Heart left ventricle (tissue), 13 donors: ENCODE measurements around the gene DAPK2.

Experiments used
- POLR2A ChIP-seq, 2 donors: fragments of 450-650 bp; IDR thresholded peaks; one replicate each; pipeline ENCODE4 v1.6.1; 2017; ENCODE audit warnings: antibody characterized with exemption in 2 of 2, mild to moderate bottlenecking in 2 of 2, moderate library complexity in 2 of 2
- TF ChIP-seq, protein P1 (sequence below), 12 donors: fragments of 200-600 bp; sonication (generic) in 4 of 12; IDR thresholded peaks; one replicate each; pipeline versions ENCODE4 v1.5.0 to v1.8.0; 2018 to 2022; ENCODE audit warnings: antibody characterized with exemption in 12 of 12, mild to moderate bottlenecking in 5 of 12
- donor health status: ischemic (EF 13 %, LVEDD 7.1; RV severe dilation, severe dysfunction).
- donor health status: DM: no; HTN: yes; CAD: no.
- donor health status: DM: no; HTN: no; CAD: no.
- donor health status: ischemic (EF 25% LVEDD 6.9; RV normal size, moderate dysfunction).
- donor health status: ischemic (EF 25% LVEDD 5.7; RV mildly dilated, moderate dysfunction).
- donor health status: ischemic (EF 35%, LVEDD 5.7; RV mildly dilated, moderate dysfunction).
- donor health status: nonischemic (EF 11% LVEDD 7.7; RV severe dilation, severe dysfunction).
- donor health status: DM: yes; HTN: yes; CAD: no.
- donor health status: PGD.
- donor health status: ischemic (EF 29% LVEDD 5.4; RV normal size, mild dysfunction).
- donor health status: nonischemic (EF 23%, LVEDD 6.1; RV moderate dilation, normal function).

DNA sequence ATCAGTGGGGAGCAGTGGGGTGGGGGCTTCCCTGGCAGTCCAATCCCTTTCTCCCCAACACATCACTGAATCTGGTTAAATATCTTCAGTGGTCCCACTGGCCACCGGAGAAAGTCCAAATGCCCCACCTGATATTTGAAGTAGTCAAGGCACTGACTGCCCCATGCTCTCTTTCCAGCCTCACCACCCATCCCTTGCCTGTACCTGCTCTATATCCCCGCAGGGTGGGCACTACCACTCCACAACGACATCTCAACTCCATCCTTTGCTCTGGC is 101.7 kb downstream of the DAPK2 start:
- TF ChIP-seq, protein P1, sequence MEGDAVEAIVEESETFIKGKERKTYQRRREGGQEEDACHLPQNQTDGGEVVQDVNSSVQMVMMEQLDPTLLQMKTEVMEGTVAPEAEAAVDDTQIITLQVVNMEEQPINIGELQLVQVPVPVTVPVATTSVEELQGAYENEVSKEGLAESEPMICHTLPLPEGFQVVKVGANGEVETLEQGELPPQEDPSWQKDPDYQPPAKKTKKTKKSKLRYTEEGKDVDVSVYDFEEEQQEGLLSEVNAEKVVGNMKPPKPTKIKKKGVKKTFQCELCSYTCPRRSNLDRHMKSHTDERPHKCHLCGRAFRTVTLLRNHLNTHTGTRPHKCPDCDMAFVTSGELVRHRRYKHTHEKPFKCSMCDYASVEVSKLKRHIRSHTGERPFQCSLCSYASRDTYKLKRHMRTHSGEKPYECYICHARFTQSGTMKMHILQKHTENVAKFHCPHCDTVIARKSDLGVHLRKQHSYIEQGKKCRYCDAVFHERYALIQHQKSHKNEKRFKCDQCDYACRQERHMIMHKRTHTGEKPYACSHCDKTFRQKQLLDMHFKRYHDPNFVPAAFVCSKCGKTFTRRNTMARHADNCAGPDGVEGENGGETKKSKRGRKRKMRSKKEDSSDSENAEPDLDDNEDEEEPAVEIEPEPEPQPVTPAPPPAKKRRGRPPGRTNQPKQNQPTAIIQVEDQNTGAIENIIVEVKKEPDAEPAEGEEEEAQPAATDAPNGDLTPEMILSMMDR (IDR thresholded peaks at IDR 0.05): no peak
- no peak for TF ChIP-seq POLR2A (IDR thresholded peaks at IDR 0.05)
